ENCODE measurements around the gene MAML3.

Gene MAML3

GRCh38 chr4:139841464-139842195 lies 312.4 kb downstream of the MAML3 start:
- no peak for DNase-seq (ENCODE audit: low read depth, low spot score)

DNA sequence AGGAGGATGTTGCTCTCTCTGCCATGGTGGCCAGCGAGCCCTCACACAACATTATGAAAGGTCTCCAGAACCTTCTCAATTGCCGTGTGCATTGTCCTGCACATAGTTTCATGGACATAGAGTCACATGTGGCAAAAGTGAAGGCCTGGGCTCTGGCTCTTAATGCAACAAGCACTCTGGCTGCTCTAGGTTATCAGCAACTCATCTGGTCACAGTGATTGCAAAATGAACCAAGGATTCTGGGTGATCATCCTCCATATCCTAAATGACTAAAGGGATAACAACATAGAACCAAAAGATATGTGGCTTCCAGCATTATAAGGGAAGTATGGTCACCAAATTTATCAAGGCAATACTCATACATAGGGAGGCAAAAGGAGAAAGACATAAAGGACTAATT lies 313.2 kb downstream of the MAML3 start:
- no peak for DNase-seq (ENCODE audit: low read depth, low spot score)

DNA sequence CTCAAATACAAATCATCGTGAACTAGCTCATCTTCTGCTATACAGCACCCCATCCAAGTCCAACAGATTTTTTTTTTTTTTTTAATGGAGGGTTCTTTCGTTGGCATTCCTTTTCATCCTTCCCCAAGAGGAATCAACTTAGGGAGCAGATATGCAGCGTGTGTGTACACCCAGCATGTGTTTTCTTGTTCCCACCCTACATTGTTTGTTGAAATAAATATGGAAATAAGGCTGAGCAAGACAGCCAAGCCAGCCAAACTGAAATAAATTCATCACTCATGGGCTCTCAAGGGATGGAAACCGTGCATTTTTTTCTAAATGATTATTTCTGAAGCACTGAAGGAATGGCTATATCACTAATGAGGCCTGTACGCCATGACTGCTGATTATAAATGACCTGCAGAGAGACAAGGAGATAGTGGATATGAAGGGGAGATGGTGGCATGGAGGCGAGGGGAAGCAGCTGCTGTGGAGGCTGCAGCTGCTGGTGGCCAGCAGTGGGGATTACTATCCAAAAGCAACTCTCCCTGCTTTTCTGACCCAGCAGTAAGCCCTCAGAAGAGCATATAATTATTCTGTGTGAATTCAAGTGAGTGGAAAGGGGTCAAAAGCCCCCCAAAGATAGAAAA lies 314.5 kb downstream of the MAML3 start:
- no peak for DNase-seq (ENCODE audit: low read depth, low spot score)

- no peak for DNase-seq (ENCODE audit: low read depth, low spot score)
Measured at GRCh38 chr4:139838811-139839210, 315.2 kb downstream of the MAML3 start.

DNA sequence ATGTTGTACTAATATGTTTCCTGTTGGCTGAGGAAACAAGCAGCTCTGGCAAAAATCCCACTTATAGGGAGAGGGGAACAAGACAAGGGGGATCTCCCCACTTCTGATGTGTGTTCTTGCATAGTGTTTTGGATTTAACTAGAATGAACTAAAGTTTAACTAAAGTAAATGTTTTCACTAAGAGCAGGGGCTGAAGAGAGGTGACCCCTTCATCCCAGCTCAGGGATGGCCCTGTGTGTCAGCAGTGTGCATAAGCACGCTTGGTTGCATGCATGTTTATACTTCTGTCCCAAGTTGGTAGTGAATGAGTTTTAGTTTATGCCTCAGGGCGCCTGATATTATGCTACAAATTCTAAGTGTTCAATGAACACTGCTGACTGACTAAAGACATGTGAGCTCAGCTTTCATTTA lies 319.0 kb downstream of the MAML3 start:
- no peak for DNase-seq (ENCODE audit: low read depth, low spot score)

DNA sequence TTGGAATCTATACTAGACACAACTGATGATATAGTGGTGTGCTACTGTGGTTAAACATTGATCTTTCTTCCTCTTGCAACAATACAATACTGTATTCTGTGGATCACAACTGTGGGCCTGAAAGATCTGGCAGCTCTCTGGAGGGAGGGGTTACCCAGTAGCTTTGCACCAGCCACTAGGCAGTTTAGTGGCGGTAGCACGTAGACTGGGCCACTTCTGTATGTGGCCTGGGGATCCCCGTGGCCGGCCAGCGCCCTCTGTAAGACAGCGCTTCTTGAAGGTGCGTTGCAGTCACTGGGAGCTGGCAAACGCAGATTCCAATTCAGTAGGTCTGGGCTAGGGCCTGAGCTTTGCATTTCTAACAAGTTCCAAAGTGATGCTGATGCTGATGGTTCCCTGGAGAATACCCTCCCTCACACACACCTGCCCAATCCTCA lies 319.7 kb downstream of the MAML3 start:
- DNase-seq (ENCODE audit: low read depth, low spot score) = no peak

- DNase-seq (ENCODE audit: low read depth, low spot score) = no peak
Measured at GRCh38 chr4:139833151-139833910, 320.7 kb downstream of the MAML3 start.

- no peak for DNase-seq (ENCODE audit: low read depth, low spot score)
Measured at GRCh38 chr4:139828966-139829664, 324.9 kb downstream of the MAML3 start.

- no peak for DNase-seq (ENCODE audit: low read depth, low spot score)
Measured at GRCh38 chr4:139826426-139826825, 327.6 kb downstream of the MAML3 start.

GRCh38 chr4:139825523-139826014 lies 328.4 kb downstream of the MAML3 start:
- DNase-seq (ENCODE audit: low read depth, low spot score) = no peak

DNA sequence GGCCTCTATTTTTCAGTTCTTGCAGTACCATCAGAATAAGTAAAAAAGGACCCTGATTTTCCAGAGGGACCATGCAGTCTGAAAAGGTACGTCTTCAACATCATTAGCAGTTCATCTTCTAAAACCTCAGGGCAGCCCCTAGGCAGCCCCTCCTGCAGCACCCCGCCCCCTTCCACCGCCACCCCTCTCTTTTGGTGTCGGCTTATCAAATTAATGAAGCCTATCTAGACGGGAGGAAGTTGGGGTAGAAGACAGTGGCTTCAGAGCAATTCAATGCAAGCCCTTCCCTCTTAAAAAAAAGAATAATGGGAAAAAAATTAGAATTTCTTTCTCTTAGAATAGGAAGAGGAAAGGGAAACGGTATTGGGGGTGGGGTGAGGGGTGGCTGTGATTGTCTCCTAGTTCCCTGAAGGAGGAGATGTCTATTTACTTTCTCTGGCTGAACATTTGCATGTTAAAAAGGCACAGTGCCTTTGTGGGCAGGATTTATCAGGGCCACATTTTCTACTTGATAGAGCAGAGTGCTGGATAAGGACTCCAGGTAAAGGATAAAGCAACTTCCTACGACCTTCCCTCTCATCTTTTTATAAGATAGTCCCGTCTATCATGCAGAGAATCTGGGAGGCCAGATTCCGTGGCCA lies 329.0 kb downstream of the MAML3 start:
- no peak for DNase-seq (ENCODE audit: low read depth, low spot score)

- no peak for DNase-seq (ENCODE audit: low read depth, low spot score)
Measured at GRCh38 chr4:139823746-139824145, 330.2 kb downstream of the MAML3 start.

DNA sequence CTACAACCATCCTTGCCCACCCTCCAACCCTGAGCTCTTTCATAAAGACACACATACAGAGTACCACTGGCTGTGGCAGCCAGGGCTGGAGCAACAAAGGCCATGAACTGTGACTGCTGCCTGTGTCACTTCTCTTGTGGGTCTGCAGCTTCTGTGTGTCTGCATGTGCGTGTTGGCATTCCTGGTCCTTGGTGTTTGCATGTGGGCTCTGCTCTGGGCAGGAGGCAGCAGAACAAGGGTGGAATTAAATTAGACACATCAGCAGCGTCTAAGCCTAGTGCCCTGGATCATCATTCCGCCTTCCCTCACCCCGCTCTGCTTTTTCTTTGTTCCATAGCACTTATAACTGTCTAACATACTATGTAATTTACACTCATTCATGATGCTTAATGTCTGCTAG lies 330.6 kb downstream of the MAML3 start:
- no peak for DNase-seq (ENCODE audit: low read depth, low spot score)

DNA sequence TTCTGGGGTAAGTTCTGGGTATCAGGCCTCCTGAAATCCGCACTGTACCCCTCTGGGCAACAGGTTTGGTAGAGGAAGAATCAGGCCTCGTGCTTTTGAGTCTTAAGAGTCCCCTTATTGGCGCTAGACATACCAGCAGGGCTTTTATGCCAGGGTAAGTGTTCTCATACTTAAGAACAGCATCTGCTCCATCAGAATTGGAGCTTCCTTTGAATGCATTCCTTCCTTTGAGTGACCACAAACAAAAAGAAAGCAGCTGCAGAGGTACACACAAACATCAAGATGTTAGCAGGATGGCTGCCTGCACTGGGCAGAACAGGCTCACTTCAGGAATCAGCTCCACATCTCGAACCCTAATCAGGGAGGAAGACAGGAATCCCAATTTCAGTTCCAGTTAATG lies 331.6 kb downstream of the MAML3 start:
- no peak for DNase-seq (ENCODE audit: low read depth, low spot score)

DNA sequence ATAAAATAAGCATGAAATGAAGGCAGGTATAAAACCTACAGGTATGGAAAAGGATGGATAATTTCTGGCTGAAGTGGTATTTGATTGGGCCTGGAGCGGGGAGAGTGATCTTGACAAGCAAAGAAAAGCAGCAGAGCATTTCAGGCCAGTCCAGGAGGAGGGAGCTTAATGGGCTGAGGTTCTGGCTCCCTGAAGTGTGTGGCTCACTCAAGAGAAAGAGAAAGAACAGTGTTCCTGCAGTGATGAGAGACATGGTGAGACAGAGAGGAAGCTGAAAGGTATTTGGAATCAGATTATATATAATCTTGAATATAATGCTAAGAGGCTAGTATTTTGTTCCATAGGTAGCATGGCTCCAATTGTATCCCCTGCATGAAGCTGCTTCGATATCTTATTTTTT lies 334.9 kb downstream of the MAML3 start:
- no peak for DNase-seq (ENCODE audit: low read depth, low spot score)

GRCh38 chr4:139817657-139818452 lies 336.1 kb downstream of the MAML3 start:
- DNase-seq (ENCODE audit: low read depth, low spot score) = no peak

- DNase-seq (ENCODE audit: low read depth, low spot score) = no peak
Measured at GRCh38 chr4:139816856-139817255, 337.1 kb downstream of the MAML3 start.

DNA sequence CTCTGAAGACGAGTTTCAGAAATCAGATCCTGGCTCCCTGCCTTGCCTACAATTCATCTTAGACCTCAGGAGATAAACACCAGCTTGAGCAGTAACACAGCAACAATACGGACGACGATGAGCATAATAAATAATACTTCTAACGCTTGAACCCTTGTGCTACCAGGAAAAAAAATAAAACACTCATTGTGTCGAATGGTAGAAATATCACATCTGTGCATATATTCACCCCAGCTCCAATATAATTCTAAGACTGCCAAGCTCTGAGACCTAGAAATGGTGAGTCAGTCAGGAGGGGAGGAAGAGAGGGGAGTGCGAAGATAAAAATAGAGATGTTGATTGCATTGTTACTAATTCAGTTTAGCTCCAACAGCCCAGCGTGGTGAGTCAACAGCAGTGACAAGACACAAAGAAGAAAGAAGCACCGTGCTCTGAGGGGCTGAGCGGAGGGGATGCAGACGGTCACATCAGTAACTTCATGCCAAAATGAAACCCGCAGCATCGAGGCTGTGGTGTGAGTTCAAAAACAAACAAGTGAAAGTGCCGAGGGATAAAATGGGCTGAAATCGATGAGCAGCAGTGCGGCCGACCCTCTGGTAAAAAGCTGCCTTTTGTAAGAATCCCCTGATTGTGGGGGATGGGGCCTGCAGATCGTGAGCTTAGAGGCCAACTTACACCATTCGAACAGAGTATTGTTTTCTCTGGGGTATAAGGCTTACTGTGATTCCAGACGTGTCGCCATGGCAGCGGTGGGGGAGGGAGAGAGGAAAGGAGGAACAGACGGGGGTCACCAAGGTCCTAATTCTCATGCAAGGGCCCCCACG lies 338.0 kb downstream of the MAML3 start:
- DNase-seq (ENCODE audit: low read depth, low spot score) = peak; percentile 21

GRCh38 chr4:139814323-139815015 lies 339.5 kb downstream of the MAML3 start:
- DNase-seq (ENCODE audit: low read depth, low spot score) = no peak
